Breast epithelium (tissue), 4 donors: ENCODE data around the gene BABAM2. TPM values are rescaled to one million over a fixed set of nuclear protein-coding genes. Genes with fewer than 3 reads are reported as not detected.
"Not testable (repeated sequence)": the region's sequence is repeated elsewhere in the genome, so short reads cannot be mapped to it uniquely, and the experiment has no call there.

Experiments
- DNase-seq, 2 donors: peaks; one replicate each; pipeline ENCODE4 v3.0.0-alpha.2; 2019; ENCODE audit warnings: low spot score in 2 of 2
- H3K27ac ChIP-seq, 2 donors: fragments of 200-600 bp; sonication (generic) in 1 of 2; one replicate each; pipeline ENCODE4 v1.5.1; 2016 to 2019; ENCODE audit warnings: mild to moderate bottlenecking in 1 of 2
- H3K27me3 ChIP-seq, 2 donors: fragments of 200-600 bp; sonication (generic) in 1 of 2; one replicate each; pipeline versions ENCODE4 v1.5.1 to v1.6.0; 2017 to 2019; ENCODE audit warnings: control low read depth in 1 of 2, mild to moderate bottlenecking in 1 of 2
- H3K36me3 ChIP-seq: fragments of 200-600 bp; one replicate; pipeline ENCODE4 v1.5.1; 2019
- H3K4me1 ChIP-seq, 2 donors: fragments of 200-600 bp; sonication (generic); one replicate each; pipeline ENCODE4 v1.5.1; 2016 to 2019; ENCODE audit warnings: control low read depth in 1 of 2
- H3K4me3 ChIP-seq, 3 donors: fragments of 200-600 bp; sonication (generic); 1 replicate in 2 of 3; 2 replicates in 1 of 3; pipeline ENCODE4 v1.5.1; 2016 to 2019; ENCODE audit warnings: mild to moderate bottlenecking in 3 of 3, moderate library complexity in 2 of 3
- H3K9me3 ChIP-seq, 2 donors: fragments of 200-600 bp; sonication (generic) in 1 of 2; one replicate each; pipeline ENCODE4 v1.5.1; 2016 to 2019; ENCODE audit warnings: control low read depth in 1 of 2
- CTCF ChIP-seq, 3 donors: fragments of 450-650 bp; IDR thresholded peaks; one replicate each; pipeline ENCODE4 v1.5.1; 2016 to 2017; ENCODE audit warnings: antibody characterized with exemption in 3 of 3, mild to moderate bottlenecking in 3 of 3, moderate library complexity in 3 of 3
- POLR2A ChIP-seq: fragments of 450-650 bp; IDR thresholded peaks from one replicate; pipeline ENCODE4 v1.6.1; 2016; ENCODE audit warnings: antibody characterized with exemption, mild to moderate bottlenecking, moderate library complexity
- POLR2AphosphoS5 ChIP-seq, 3 donors: sonication (generic); formaldehyde crosslinking; IDR thresholded peaks; one replicate each; pipeline ENCODE4 v1.6.1; 2017; ENCODE audit warnings: antibody characterized with exemption in 3 of 3
- intact Hi-C: fragments of 100-400 bp; cut with DNase I; formaldehyde crosslinking; loops from one replicate; pipeline ENCODE4 v1.15.1; 2023; ENCODE audit warnings: low total_unique reads
- total RNA-seq, 3 donors: library from RNA; depleted of rRNA; stranded (reverse); fragments of >200 nt; gene quantifications; one replicate each; pipeline ENCODE4 v1.1.0, GENCODE V29; 2016

Gene BABAM2
- total RNA-seq, 3 donors from 2014 or later = 34.7 to 46.2 (median 37.4) TPM

GRCh38 chr2:28332696-28333095, 442.2 kb downstream of the BABAM2 start:
- Histone ChIP-seq H3K36me3 (no peaks in the 10 kb centered on the region), H3K27me3 (no peaks in the 10 kb centered on the region), H3K4me3 (no peak overlapping the region), H3K27ac (no peak overlapping the region), H3K9me3 (no peaks in the 10 kb centered on the region), H3K4me1 (peaks cover under 1 to 3% of the 10 kb centered on the region in 2 donors)
- TF ChIP-seq POLR2A (no peak), CTCF (IDR thresholded peaks at IDR 0.05) (no peak), POLR2AphosphoS5 (IDR thresholded peaks at IDR 0.05) (no peak)
- no peak for DNase-seq
- intact Hi-C loops = no loop called here

- DNase-seq = no peak
- H3K4me1 ChIP-seq = peaks cover 0 to 5% of the 10 kb centered on the region in 2 donors
- H3K27ac ChIP-seq = no peak overlapping the region
- H3K9me3 ChIP-seq = no peaks in the 10 kb centered on the region
- H3K27me3 ChIP-seq = no peaks in the 10 kb centered on the region
- intact Hi-C loops = no loop called here
- TF ChIP-seq POLR2A = no peak
- TF ChIP-seq CTCF (IDR thresholded peaks at IDR 0.05) = no peak
- TF ChIP-seq POLR2AphosphoS5 (IDR thresholded peaks at IDR 0.05) = no peak
- no peaks in the 10 kb centered on the region for H3K36me3 ChIP-seq
- no peak overlapping the region for H3K4me3 ChIP-seq
These were observed 443.3 kb downstream of the BABAM2 start for GRCh38 chr2:28333606-28334526.

- Histone ChIP-seq H3K4me3 (no peak overlapping the region), H3K27ac (no peak overlapping the region), H3K4me1 (peaks cover 0 to 5% of the 10 kb centered on the region in 2 donors), H3K9me3 (no peaks in the 10 kb centered on the region), H3K27me3 (no peaks in the 10 kb centered on the region), H3K36me3 (no peaks in the 10 kb centered on the region)
- TF ChIP-seq POLR2A (no peak), POLR2AphosphoS5 (IDR thresholded peaks at IDR 0.05) (no peak), CTCF (IDR thresholded peaks at IDR 0.05) (no peak)
- no peak for DNase-seq
- intact Hi-C loops = no loop called here
These were observed 444.0 kb downstream of the BABAM2 start for GRCh38 chr2:28334527-28334894.

GRCh38 chr2:28335265-28335664, 444.7 kb downstream of the BABAM2 start:
- H3K4me1 ChIP-seq, H3K4me3 ChIP-seq, H3K36me3 ChIP-seq, DNase-seq, H3K27me3 ChIP-seq, H3K9me3 ChIP-seq, H3K27ac ChIP-seq, intact Hi-C loops: not testable (repeated sequence)

- no peaks in the 10 kb centered on the region for H3K27me3 ChIP-seq
- DNase-seq = no peak
- H3K36me3 ChIP-seq = no peaks in the 10 kb centered on the region
- no peaks in the 10 kb centered on the region for H3K9me3 ChIP-seq
- no peak overlapping the region for H3K4me3 ChIP-seq
- peaks cover 0 to 5% of the 10 kb centered on the region in 2 donors for H3K4me1 ChIP-seq
- TF ChIP-seq POLR2A (no peak), POLR2AphosphoS5 (IDR thresholded peaks at IDR 0.05) (no peak), CTCF (IDR thresholded peaks at IDR 0.05) (no peak)
- intact Hi-C loops = no loop called here
- H3K27ac ChIP-seq = no peak overlapping the region
These were observed 445.1 kb downstream of the BABAM2 start for GRCh38 chr2:28335666-28336065.
